Measurements from ENCODE around the gene TBC1D1. TPM values are rescaled to one million over a fixed set of nuclear protein-coding genes. Genes with fewer than 3 reads are reported as not detected.

Gene TBC1D1
- total and polyA plus RNA-seq, 2 donors (not counting 3 experiments of a cell fraction or from before 2014, with no cell fraction given) = 63.5 to 116 TPM

DNA sequence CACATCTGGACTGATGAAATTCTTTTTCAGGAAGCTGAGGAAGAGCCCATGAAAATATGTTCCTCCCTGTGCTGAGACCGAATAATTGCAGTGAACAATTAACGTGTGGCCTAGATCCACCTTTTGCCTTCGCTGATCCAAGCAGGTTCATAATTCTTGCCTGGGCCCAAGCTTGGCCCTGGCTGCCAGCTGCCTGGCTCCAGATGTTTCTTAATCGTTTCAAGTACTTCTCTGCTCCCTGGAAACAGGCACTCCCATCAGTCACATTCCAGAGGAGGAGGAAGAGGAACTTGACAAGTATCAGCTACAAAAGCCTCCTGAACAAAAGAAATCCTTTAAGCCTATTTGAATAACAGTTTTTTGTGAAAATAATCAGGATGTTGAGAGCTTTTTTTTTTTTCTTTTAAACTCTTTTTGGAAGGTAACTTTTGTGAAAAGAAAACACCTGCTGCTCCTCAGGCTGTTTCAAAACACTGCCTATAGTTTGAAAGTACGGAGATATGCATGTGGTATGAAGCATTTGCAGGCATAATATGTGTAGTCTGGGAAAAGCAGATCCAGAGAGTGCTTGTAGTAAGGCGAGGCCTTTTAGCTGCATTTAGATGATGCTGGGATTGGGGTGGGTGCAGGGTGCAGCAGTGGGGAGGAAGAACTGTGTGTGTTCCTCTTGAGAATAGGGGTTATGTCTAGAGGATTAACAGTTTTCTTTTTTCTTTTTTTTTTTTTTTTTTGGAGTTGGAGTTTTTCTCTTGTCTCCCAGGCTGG lies 223.7 kb downstream of the TBC1D1 start:
- no peaks in the 10 kb centered on the region for H3K4me1 ChIP-seq (ENCODE audit: control insufficient read depth, extremely low read depth, insufficient read depth, low read length)
- POLR2A ChIA-PET = interaction anchor here (0.7 to 0.8 kb wide), 2 partner anchors 15 to 677 kb away, joined by 3 to 4 read pairs; no protein-coding TSS in a partner anchor
- BruUV-seq (replicated peaks) = no TSS peak

More for the DNA sequence above, 223.7 kb downstream of the TBC1D1 start:
- no peak overlapping the region for H3K4me2 ChIP-seq (ENCODE audit: insufficient read depth, low read length)
- intact Hi-C loops (cut with micrococcal nuclease) (no loop called here), dilution Hi-C loops (cut with MboI; ENCODE audit: extremely low pct_ligation_motif_present, low sequenced_read_pairs) (no loop called here)
- no peaks in the 10 kb centered on the region for H4K20me1 ChIP-seq (replicated peaks; ENCODE audit: control insufficient read depth, extremely low read depth, insufficient read depth, low read length)
- H3K4me3 ChIP-seq (replicated peaks in 1 of 3; ENCODE audit: insufficient read depth in 1 of 3, low read depth in 1 of 3, low read length in 3 of 3) = no peak overlapping the region
- TF ChIP-seq FOS (IDR thresholded peaks at IDR 0.05; ENCODE audit: borderline replicate concordance, insufficient read depth, low read length) = no peak
- no peak for TF ChIP-seq GATA2 (IDR thresholded peaks at IDR 0.05; ENCODE audit: insufficient read depth, insufficient read length, low read depth, low read length)
- no peak for TF ChIP-seq POLR2A (IDR thresholded peaks at IDR 0.05; ENCODE audit: low read depth, low read length)
- TF ChIP-seq, protein P1, sequence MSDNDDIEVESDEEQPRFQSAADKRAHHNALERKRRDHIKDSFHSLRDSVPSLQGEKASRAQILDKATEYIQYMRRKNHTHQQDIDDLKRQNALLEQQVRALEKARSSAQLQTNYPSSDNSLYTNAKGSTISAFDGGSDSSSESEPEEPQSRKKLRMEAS (IDR thresholded peaks at IDR 0.05; ENCODE audit: insufficient read depth, insufficient read length) = no peak
- TF ChIP-seq, protein P2, sequence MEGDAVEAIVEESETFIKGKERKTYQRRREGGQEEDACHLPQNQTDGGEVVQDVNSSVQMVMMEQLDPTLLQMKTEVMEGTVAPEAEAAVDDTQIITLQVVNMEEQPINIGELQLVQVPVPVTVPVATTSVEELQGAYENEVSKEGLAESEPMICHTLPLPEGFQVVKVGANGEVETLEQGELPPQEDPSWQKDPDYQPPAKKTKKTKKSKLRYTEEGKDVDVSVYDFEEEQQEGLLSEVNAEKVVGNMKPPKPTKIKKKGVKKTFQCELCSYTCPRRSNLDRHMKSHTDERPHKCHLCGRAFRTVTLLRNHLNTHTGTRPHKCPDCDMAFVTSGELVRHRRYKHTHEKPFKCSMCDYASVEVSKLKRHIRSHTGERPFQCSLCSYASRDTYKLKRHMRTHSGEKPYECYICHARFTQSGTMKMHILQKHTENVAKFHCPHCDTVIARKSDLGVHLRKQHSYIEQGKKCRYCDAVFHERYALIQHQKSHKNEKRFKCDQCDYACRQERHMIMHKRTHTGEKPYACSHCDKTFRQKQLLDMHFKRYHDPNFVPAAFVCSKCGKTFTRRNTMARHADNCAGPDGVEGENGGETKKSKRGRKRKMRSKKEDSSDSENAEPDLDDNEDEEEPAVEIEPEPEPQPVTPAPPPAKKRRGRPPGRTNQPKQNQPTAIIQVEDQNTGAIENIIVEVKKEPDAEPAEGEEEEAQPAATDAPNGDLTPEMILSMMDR (IDR thresholded peaks at IDR 0.05; ENCODE audit: extremely low read depth in 1 of 2, insufficient read depth in 1 of 2, low read depth in 1 of 2, low read length in 2 of 2) = no peak
- no peak for TF ChIP-seq MYC (IDR thresholded peaks at IDR 0.05; ENCODE audit: low read depth, low read length)
- TF ChIP-seq EZH2 (IDR thresholded peaks at IDR 0.05; ENCODE audit: borderline replicate concordance, low read depth, low read length, severe bottlenecking) = no peak
- no peak for TF ChIP-seq POLR2AphosphoS5 (IDR thresholded peaks at IDR 0.05; ENCODE audit: insufficient read depth, low read depth, low read length)
- TF ChIP-seq JUN (IDR thresholded peaks at IDR 0.05; ENCODE audit: borderline replicate concordance, insufficient read depth, insufficient read length, low read depth) = no peak
- no peaks in the 10 kb centered on the region for H3K27me3 ChIP-seq (ENCODE audit: control insufficient read depth in 2 of 2, insufficient read depth in 2 of 2, low read length in 2 of 2)
- peak; percentile 12 for DNase-seq (ENCODE audit: low read depth, low spot score)
- no peak overlapping the region for H2AFZ ChIP-seq (ENCODE audit: low read depth, low read length)
- no peaks in the 10 kb centered on the region for H3K9me1 ChIP-seq (replicated peaks; ENCODE audit: control insufficient read depth, extremely low read depth, insufficient read depth, low read length)
- no peaks in the 10 kb centered on the region for H3K79me2 ChIP-seq (ENCODE audit: control insufficient read depth, insufficient read depth, low read length)
- no peak overlapping the region for H3K27ac ChIP-seq (ENCODE audit: insufficient read depth, low read depth, low read length)
- CTCF ChIA-PET = interaction anchor here (0.7 to 2.0 kb wide), 6 partner anchors 9 to 379 kb away, joined by 3 to 6 read pairs (median 4); no protein-coding TSS in a partner anchor
- H3K9ac ChIP-seq (replicated peaks; ENCODE audit: extremely low read depth, insufficient read depth, low read length) = no peak overlapping the region
- H3K9me3 ChIP-seq (replicated peaks; ENCODE audit: control insufficient read depth, insufficient read depth, low read length) = no peaks in the 10 kb centered on the region
- FAIRE-seq = no peak
- H3K36me3 ChIP-seq (ENCODE audit: control insufficient read depth in 2 of 2, extremely low read depth in 1 of 2, insufficient read depth in 2 of 2, low read length in 2 of 2) = peaks cover 3 to 4% of the 10 kb centered on the region in 2 experiments

Measured in endothelial cell of umbilical vein (primary cell).